Liver (tissue), 9 donors: ENCODE data around the gene PPIL4. TPM values are rescaled to one million over a fixed set of nuclear protein-coding genes. Genes with fewer than 3 reads are reported as not detected.

Source experiments
- DNase-seq: peaks from one replicate; pipeline ENCODE4 v3.0.0-alpha.2; 2017; ENCODE audit warnings: low spot score
- H3K27ac ChIP-seq, 2 donors: one replicate each; pipeline ENCODE4 v1.7.0; 2013; ENCODE audit warnings: inconsistent platforms in 2 of 2, low read length in 2 of 2, control low read depth in 1 of 2, low read depth in 1 of 2, mild to moderate bottlenecking in 1 of 2
- H3K27me3 ChIP-seq, 4 donors: one replicate each; pipeline versions ENCODE4 v1.6.1 to v1.7.0; 2013; ENCODE audit warnings: low read length in 3 of 4, inconsistent platforms in 1 of 4, mild to moderate bottlenecking in 1 of 4, moderate library complexity in 1 of 4; ENCODE audit not compliant: control insufficient read depth in 4 of 4, insufficient read depth in 4 of 4
- H3K36me3 ChIP-seq, 4 donors: one replicate each; pipeline versions ENCODE4 v1.6.1 to v1.7.0; 2013; ENCODE audit warnings: low read length in 3 of 4, mild to moderate bottlenecking in 3 of 4, low read depth in 1 of 4, moderate library complexity in 1 of 4; ENCODE audit not compliant: control insufficient read depth in 4 of 4, insufficient read depth in 3 of 4
- H3K4me1 ChIP-seq, 4 donors: one replicate each; pipeline versions ENCODE4 v1.6.1 to v1.7.0; 2013; ENCODE audit warnings: low read length in 3 of 4, mild to moderate bottlenecking in 3 of 4, moderate library complexity in 1 of 4; ENCODE audit not compliant: control insufficient read depth in 4 of 4, insufficient read depth in 4 of 4
- H3K4me3 ChIP-seq, 3 donors: one replicate each; pipeline versions ENCODE4 v1.6.1 to v1.7.0; 2013; ENCODE audit warnings: low read length in 3 of 3, control low read depth in 1 of 3, low read depth in 1 of 3, mild to moderate bottlenecking in 1 of 3
- H3K9ac ChIP-seq, 2 donors: one replicate each; pipeline ENCODE4 v1.7.0; 2013; ENCODE audit warnings: low read length in 2 of 2, mild to moderate bottlenecking in 2 of 2, moderate library complexity in 2 of 2, control low read depth in 1 of 2, low read depth in 1 of 2
- H3K9me3 ChIP-seq, 4 donors: one replicate each; pipeline versions ENCODE4 v1.6.1 to v1.7.0; 2013; ENCODE audit warnings: low read length in 3 of 4; ENCODE audit not compliant: control insufficient read depth in 4 of 4
- ATF3 ChIP-seq: IDR thresholded peaks from 2 replicates; pipeline ENCODE4 v1.6.1; 2016; ENCODE audit warnings: antibody characterized with exemption
- CTCF ChIP-seq: fragments of 150-350 bp; IDR thresholded peaks from 2 replicates; pipeline ENCODE4 v1.5.1; 2017; ENCODE audit warnings: improper control_type of control experiment, low read depth, low read length; ENCODE audit not compliant: missing input control
- EGR1 ChIP-seq, 2 donors: IDR thresholded peaks; 2 replicates each; pipeline ENCODE4 v1.6.1; 2016 to 2018; ENCODE audit warnings: antibody characterized with exemption in 2 of 2, low read depth in 2 of 2
- FOXA1 ChIP-seq: IDR thresholded peaks from 2 replicates; pipeline ENCODE4 v1.6.1; 2016; ENCODE audit warnings: antibody characterized with exemption
- FOXA2 ChIP-seq: IDR thresholded peaks from 2 replicates; pipeline ENCODE4 v1.6.1; 2016; ENCODE audit warnings: antibody characterized with exemption
- GABPA ChIP-seq, 2 donors: IDR thresholded peaks in 1 of 2; conservative IDR thresholded peaks in 1 of 2; 2 replicates each; pipeline ENCODE4 v1.6.1; 2016; ENCODE audit warnings: antibody characterized with exemption in 2 of 2, mild to moderate bottlenecking in 1 of 2, moderate library complexity in 1 of 2
- HNF4A ChIP-seq, 2 donors: conservative IDR thresholded peaks; 2 replicates each; pipeline ENCODE4 v1.6.1; 2016; ENCODE audit warnings: antibody characterized with exemption in 2 of 2, mild to moderate bottlenecking in 2 of 2
- HNF4G ChIP-seq: IDR thresholded peaks from 2 replicates; pipeline ENCODE4 v1.6.1; 2016; ENCODE audit warnings: antibody characterized with exemption
- JUND ChIP-seq, 2 donors: IDR thresholded peaks; 2 replicates each; pipeline ENCODE4 v1.6.1; 2016; ENCODE audit warnings: antibody characterized with exemption in 2 of 2
- MAX ChIP-seq: IDR thresholded peaks from 2 replicates; pipeline ENCODE4 v1.6.1; 2016; ENCODE audit warnings: antibody characterized with exemption
- NR2F2 ChIP-seq: IDR thresholded peaks from 2 replicates; pipeline ENCODE4 v1.6.1; 2016; ENCODE audit warnings: antibody characterized with exemption
- RAD21 ChIP-seq, 2 donors: IDR thresholded peaks; 2 replicates each; pipeline ENCODE4 v1.6.1; 2016; ENCODE audit warnings: antibody characterized with exemption in 2 of 2, mild to moderate bottlenecking in 2 of 2
- REST ChIP-seq: IDR thresholded peaks from 2 replicates; pipeline ENCODE4 v1.6.1; 2016; ENCODE audit warnings: antibody characterized with exemption, mild to moderate bottlenecking
- RXRA ChIP-seq, 2 donors: IDR thresholded peaks; 2 replicates each; pipeline ENCODE4 v1.6.1; 2017 to 2018; ENCODE audit warnings: antibody characterized with exemption in 2 of 2, mild to moderate bottlenecking in 1 of 2
- SP1 ChIP-seq: IDR thresholded peaks from 2 replicates; pipeline ENCODE4 v1.6.1; 2018; ENCODE audit warnings: antibody characterized with exemption, mild to moderate bottlenecking
- TAF1 ChIP-seq: conservative IDR thresholded peaks from 2 replicates; pipeline ENCODE4 v1.6.1; 2016; ENCODE audit warnings: antibody characterized with exemption, mild to moderate bottlenecking
- YY1 ChIP-seq: IDR thresholded peaks from 2 replicates; pipeline ENCODE4 v1.6.1; 2016; ENCODE audit warnings: antibody characterized with exemption, mild to moderate bottlenecking
- ZBTB33 ChIP-seq: IDR thresholded peaks from 2 replicates; pipeline ENCODE4 v1.6.1; 2016; ENCODE audit warnings: antibody characterized with exemption
- WGBS: extraction: QIAGEN DNeasy Blood & Tissue Kit; methylation state at CpG from one replicate; pipeline ENCODE4 v1.1.7; 2013; 5-methylcytosine and 5-hydroxymethylcytosine counted together
- polyA plus RNA-seq, 2 donors: library from polyadenylated mRNA; stranded (reverse) in 1 of 2; unstranded in 1 of 2; fragments of 200-250 nt in 1 of 2; fragments of >200 nt in 1 of 2; fragmentation: Nextera tagmentation in 1 of 2; extraction: Ambion mirVana in 1 of 2; gene quantifications; one replicate each; pipeline versions ENCODE4 v1.2.1 to v1.2.3, GENCODE V29; 2013 to 2015
- total RNA-seq, 2 donors: library from RNA; depleted of rRNA; stranded (reverse); fragments of >200 nt; gene quantifications; one replicate each; pipeline ENCODE4 v1.2.3, GENCODE V29; 2014
- donor health status: healthy.
- donor health status: healthy.
- donor health status: healthy.
- donor health status: healthy.
- donor health status: healthy.

PPIL4 gene
- total and polyA plus RNA-seq, 4 donors = 6.4 to 13.1 (median 9.6) TPM

GRCh38 chr6:149551920-149552319 is 6.1 kb upstream of the PPIL4 start:
- no peak for DNase-seq
- H3K4me3 ChIP-seq = no peak overlapping the region
- no peak overlapping the region for H3K27ac ChIP-seq
- H3K36me3 ChIP-seq = no peaks in the 10 kb centered on the region
- no peaks in the 10 kb centered on the region for H3K4me1 ChIP-seq
- H3K27me3 ChIP-seq = no peaks in the 10 kb centered on the region
- H3K9me3 ChIP-seq = no peaks in the 10 kb centered on the region
- 70% methylated on average over 5 of the region's 5 CpGs for WGBS
- no peak overlapping the region for H3K9ac ChIP-seq
- TF ChIP-seq RAD21 (IDR thresholded peaks at IDR 0.05) = no peak

- peaks cover 0 to 25% (median 17%) of the 10 kb centered on the region in 4 donors for H3K4me1 ChIP-seq
- no peaks in the 10 kb centered on the region for H3K36me3 ChIP-seq
- H3K9me3 ChIP-seq = no peaks in the 10 kb centered on the region
- TF ChIP-seq ZBTB33 (no peak), JUND (IDR thresholded peaks at IDR 0.05) (no peak), YY1 (no peak)
- no peaks in the 10 kb centered on the region for H3K27me3 ChIP-seq
- H3K4me3 ChIP-seq = peak overlapping the region; percentile 85 to 96 (median 93)
- under 1% methylated on average over 16 of the region's 16 CpGs for whole genome bisulfite sequencing
- DNase-seq = peak; percentile 61
- peak overlapping the region; percentile 86 to 98 for H3K27ac ChIP-seq
- peak overlapping the region; percentile 55 to 100 for H3K9ac ChIP-seq
Measured at GRCh38 chr6:149545258-149545753, 537 bp downstream of the PPIL4 start.

- Histone ChIP-seq H3K27ac (peak overlapping the region; percentile 86 to 98), H3K9ac (peak overlapping the region; percentile 55 to 100), H3K9me3 (no peaks in the 10 kb centered on the region), H3K36me3 (peaks cover 0 to 4% (median 1%) of the 10 kb centered on the region in 4 donors), H3K27me3 (no peaks in the 10 kb centered on the region), H3K4me1 (peaks cover 0 to 25% (median 17%) of the 10 kb centered on the region in 4 donors), H3K4me3 (peak overlapping the region; percentile 85 to 96 (median 93))
- WGBS = 33% methylated on average over 12 of the region's 12 CpGs
- DNase-seq = no peak
- no peak for TF ChIP-seq HNF4G
- TF ChIP-seq CTCF = no peak
- no peak for TF ChIP-seq GABPA (IDR thresholded peaks at IDR 0.05 in 1 of 2, conservative IDR thresholded peaks at IDR 0.05 in 1 of 2)
- TF ChIP-seq NR2F2 = no peak
- TF ChIP-seq HNF4A (conservative IDR thresholded peaks at IDR 0.05) = no peak
- TF ChIP-seq RAD21 (IDR thresholded peaks at IDR 0.05) = no peak
- no peak for TF ChIP-seq ATF3
- no peak for TF ChIP-seq SP1
- TF ChIP-seq YY1 = no peak
- no peak for TF ChIP-seq REST
- no peak for TF ChIP-seq ZBTB33
- no peak for TF ChIP-seq FOXA1
- no peak for TF ChIP-seq MAX
- no peak for TF ChIP-seq JUND (IDR thresholded peaks at IDR 0.05)
- TF ChIP-seq EGR1 (IDR thresholded peaks at IDR 0.05; ENCODE audit: low read depth in 2 of 2) = no peak
- TF ChIP-seq FOXA2 = no peak
- TF ChIP-seq RXRA (IDR thresholded peaks at IDR 0.05) = no peak
- TF ChIP-seq TAF1 = no peak
Measured at GRCh38 chr6:149544646-149545257, 1.1 kb downstream of the PPIL4 start.
